Loucy (cell line): Measurements from ENCODE around the gene PDE4A.
"Not testable (repeated sequence)": the region's sequence is repeated elsewhere in the genome, so short reads cannot be mapped to it uniquely, and the experiment has no call there.

Experiments
- H2AFZ ChIP-seq: fragments of 200-600 bp; sonication (generic); 2 replicates; pipeline ENCODE4 v1.6.0; 2016; ENCODE audit warnings: antibody characterized with exemption, mild to moderate bottlenecking, low read length, moderate library complexity
- H3F3A ChIP-seq: fragments of 200-600 bp; 2 replicates; pipeline ENCODE4 v1.6.0; 2016; ENCODE audit warnings: antibody characterized with exemption, low read depth, mild to moderate bottlenecking
- H3K27me3 ChIP-seq: fragments of 200-600 bp; sonication (generic); 2 replicates; pipeline ENCODE4 v1.6.1; 2014; ENCODE audit warnings: low read length, mild to moderate bottlenecking; ENCODE audit not compliant: insufficient read depth, poor library complexity, severe bottlenecking
- H3K36me3 ChIP-seq: fragments of 200-600 bp; sonication (generic); 2 replicates; pipeline ENCODE4 v1.6.1; 2016; ENCODE audit warnings: low read length; ENCODE audit not compliant: insufficient read depth
- H3K4me1 ChIP-seq: fragments of 200-600 bp; sonication (generic); 2 replicates; pipeline ENCODE4 v1.5.1; 2014; ENCODE audit warnings: low read length, mild to moderate bottlenecking; ENCODE audit not compliant: insufficient read depth, poor library complexity, severe bottlenecking
- H3K4me2 ChIP-seq: fragments of 200-600 bp; sonication (generic); 2 replicates; pipeline ENCODE4 v1.6.0; 2014; ENCODE audit warnings: antibody characterized with exemption, low read length, low read depth, mild to moderate bottlenecking; ENCODE audit not compliant: poor library complexity, severe bottlenecking
- H3K4me3 ChIP-seq: fragments of 200-600 bp; sonication (generic); 2 replicates; pipeline ENCODE4 v1.5.1; 2014; ENCODE audit warnings: low read length, mild to moderate bottlenecking, mixed read lengths; ENCODE audit not compliant: poor library complexity, severe bottlenecking
- H3K79me2 ChIP-seq: fragments of 200-600 bp; sonication (generic); 2 replicates; pipeline ENCODE4 v1.6.1; 2014; ENCODE audit warnings: low read length; ENCODE audit not compliant: insufficient read depth
- H3K9ac ChIP-seq: fragments of 200-600 bp; sonication (generic); 2 replicates; pipeline ENCODE4 v1.6.0; 2014; ENCODE audit warnings: mild to moderate bottlenecking, low read depth, low read length, moderate library complexity; ENCODE audit not compliant: poor library complexity, severe bottlenecking
- H3K9me2 ChIP-seq: fragments of 200-600 bp; sonication (generic); replicated peaks from 2 replicates; pipeline ENCODE4 v1.6.1; 2016; ENCODE audit warnings: low read depth, low read length, mixed read lengths
- H3K9me3 ChIP-seq: fragments of 200-600 bp; sonication (generic); 2 replicates; pipeline ENCODE4 v1.6.1; 2014; ENCODE audit warnings: mild to moderate bottlenecking, antibody characterized with exemption, low read length, low read depth; ENCODE audit not compliant: insufficient read depth
- H4K20me1 ChIP-seq: fragments of 200-600 bp; sonication (generic); 2 replicates; pipeline ENCODE4 v1.6.0; 2014; ENCODE audit warnings: antibody characterized with exemption, low read length, mild to moderate bottlenecking; ENCODE audit not compliant: insufficient read depth, poor library complexity, severe bottlenecking
- EZH2phosphoT487 ChIP-seq: fragments of 200-600 bp; IDR thresholded peaks from 2 replicates; pipeline ENCODE4 v1.6.1; 2018; ENCODE audit warnings: antibody characterized with exemption, mild to moderate bottlenecking, moderate library complexity, borderline replicate concordance
- TF ChIP-seq, protein P1 (sequence below): fragments of 200-600 bp; sonication (generic); conservative IDR thresholded peaks from 2 replicates; pipeline ENCODE4 v1.5.1; 2014; ENCODE audit warnings: mild to moderate bottlenecking, antibody characterized with exemption, low read length

Gene PDE4A

DNA sequence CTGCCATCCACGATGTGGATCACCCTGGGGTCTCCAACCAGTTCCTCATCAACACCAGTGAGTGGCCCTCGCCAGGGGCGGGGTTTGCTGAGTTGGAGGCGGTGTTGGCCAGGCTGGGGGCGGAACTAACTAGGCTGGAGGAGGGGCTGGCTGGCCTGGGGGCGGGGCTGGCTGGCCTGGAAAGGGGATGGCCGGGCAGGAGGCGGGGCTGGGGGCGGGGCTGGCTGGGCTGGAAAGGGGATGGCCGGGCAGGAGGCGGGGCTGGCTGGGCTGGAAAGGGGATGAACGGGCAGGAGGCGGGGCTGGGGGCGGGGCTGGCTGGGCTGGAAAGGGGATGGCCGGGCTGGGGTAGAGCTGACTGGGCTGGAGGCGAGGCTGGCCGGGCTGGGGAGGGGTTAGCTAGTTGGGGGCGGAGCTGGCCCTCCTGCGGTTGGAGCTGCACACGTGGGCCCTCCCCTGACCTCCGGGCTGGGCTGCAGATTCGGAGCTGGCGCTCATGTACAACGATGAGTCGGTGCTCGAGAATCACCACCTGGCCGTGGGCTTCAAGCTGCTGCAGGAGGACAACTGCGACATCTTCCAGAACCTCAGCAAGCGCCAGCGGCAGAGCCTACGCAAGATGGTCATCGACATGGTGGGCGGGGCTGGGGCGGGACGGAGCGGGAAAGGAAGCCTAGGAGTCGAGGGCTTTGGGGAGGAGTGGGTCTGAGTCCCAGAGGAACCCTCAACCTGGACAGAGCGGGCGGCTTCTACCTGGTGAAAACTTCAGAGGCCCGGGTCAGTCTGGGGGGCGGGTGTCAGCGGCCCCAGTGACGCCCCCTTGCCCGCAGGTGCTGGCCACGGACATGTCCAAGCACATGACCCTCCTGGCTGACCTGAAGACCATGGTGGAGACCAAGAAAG lies 41.0 kb downstream of the PDE4A start:
- Histone ChIP-seq H3K4me1 (peaks cover 3% of the 10 kb centered on the region), H2AFZ (0 out of 2 replicates have a peak overlapping the region, but pooled peaks have one; percentile 32), H3F3A (no peaks in the 10 kb centered on the region), H3K36me3 (no peaks in the 10 kb centered on the region), H3K79me2 (no peaks in the 10 kb centered on the region), H3K27me3 (no peaks in the 10 kb centered on the region), H4K20me1 (no peaks in the 10 kb centered on the region), H3K9ac (no peak overlapping the region), H3K9me3 (no peaks in the 10 kb centered on the region), H3K9me2 (no peaks in the 10 kb centered on the region), H3K4me3 (no peak overlapping the region), H3K4me2 (peak overlapping the region; percentile 69)
- TF ChIP-seq EZH2phosphoT487 = no peak
- TF ChIP-seq, protein P1, sequence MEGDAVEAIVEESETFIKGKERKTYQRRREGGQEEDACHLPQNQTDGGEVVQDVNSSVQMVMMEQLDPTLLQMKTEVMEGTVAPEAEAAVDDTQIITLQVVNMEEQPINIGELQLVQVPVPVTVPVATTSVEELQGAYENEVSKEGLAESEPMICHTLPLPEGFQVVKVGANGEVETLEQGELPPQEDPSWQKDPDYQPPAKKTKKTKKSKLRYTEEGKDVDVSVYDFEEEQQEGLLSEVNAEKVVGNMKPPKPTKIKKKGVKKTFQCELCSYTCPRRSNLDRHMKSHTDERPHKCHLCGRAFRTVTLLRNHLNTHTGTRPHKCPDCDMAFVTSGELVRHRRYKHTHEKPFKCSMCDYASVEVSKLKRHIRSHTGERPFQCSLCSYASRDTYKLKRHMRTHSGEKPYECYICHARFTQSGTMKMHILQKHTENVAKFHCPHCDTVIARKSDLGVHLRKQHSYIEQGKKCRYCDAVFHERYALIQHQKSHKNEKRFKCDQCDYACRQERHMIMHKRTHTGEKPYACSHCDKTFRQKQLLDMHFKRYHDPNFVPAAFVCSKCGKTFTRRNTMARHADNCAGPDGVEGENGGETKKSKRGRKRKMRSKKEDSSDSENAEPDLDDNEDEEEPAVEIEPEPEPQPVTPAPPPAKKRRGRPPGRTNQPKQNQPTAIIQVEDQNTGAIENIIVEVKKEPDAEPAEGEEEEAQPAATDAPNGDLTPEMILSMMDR = no peak

- H3K4me2 ChIP-seq = not testable (repeated sequence)
Measured at GRCh38 chr19:10462042-10462441, 41.7 kb downstream of the PDE4A start.

GRCh38 chr19:10462557-10462956 lies 42.2 kb downstream of the PDE4A start:
- H3K9me2 ChIP-seq = no peaks in the 10 kb centered on the region
- H3K36me3 ChIP-seq = no peaks in the 10 kb centered on the region
- no peak overlapping the region for H3K4me3 ChIP-seq
- H3K4me1 ChIP-seq = peaks cover 3% of the 10 kb centered on the region
- no peak overlapping the region for H3K9ac ChIP-seq
- H4K20me1 ChIP-seq = no peaks in the 10 kb centered on the region
- H3K27me3 ChIP-seq = no peaks in the 10 kb centered on the region
- no peaks in the 10 kb centered on the region for H3K79me2 ChIP-seq
- H3F3A ChIP-seq = no peaks in the 10 kb centered on the region
- H3K4me2 ChIP-seq = no peak overlapping the region
- TF ChIP-seq EZH2phosphoT487 = no peak
- TF ChIP-seq, protein P1 = no peak
- H3K9me3 ChIP-seq = no peaks in the 10 kb centered on the region
- no peak overlapping the region for H2AFZ ChIP-seq

More at GRCh38 chr19:10462042-10462441, 41.7 kb downstream of the PDE4A start:
- H3K4me1 ChIP-seq, H3K27me3 ChIP-seq, H3K4me3 ChIP-seq, H3K9me2 ChIP-seq, H3K79me2 ChIP-seq, H2AFZ ChIP-seq, H3F3A ChIP-seq, H4K20me1 ChIP-seq, H3K9me3 ChIP-seq, H3K9ac ChIP-seq, H3K36me3 ChIP-seq: not testable (repeated sequence)
